C4-2B (cell line): ENCODE data around the gene TPX2.

ENCODE experiments used
- H3K27ac ChIP-seq: fragments of 450-650 bp; 2 replicates; pipeline ENCODE4 v1.5.1; 2017
- ZFX ChIP-seq: fragments of 450-650 bp; IDR thresholded peaks from 2 replicates; pipeline ENCODE4 v1.6.1; 2017
- TF ChIP-seq, protein P1 (sequence below): fragments of 450-650 bp; conservative IDR thresholded peaks from 2 replicates; pipeline ENCODE4 v1.5.1; 2017; ENCODE audit warnings: mild to moderate bottlenecking

The TPX2 gene

DNA sequence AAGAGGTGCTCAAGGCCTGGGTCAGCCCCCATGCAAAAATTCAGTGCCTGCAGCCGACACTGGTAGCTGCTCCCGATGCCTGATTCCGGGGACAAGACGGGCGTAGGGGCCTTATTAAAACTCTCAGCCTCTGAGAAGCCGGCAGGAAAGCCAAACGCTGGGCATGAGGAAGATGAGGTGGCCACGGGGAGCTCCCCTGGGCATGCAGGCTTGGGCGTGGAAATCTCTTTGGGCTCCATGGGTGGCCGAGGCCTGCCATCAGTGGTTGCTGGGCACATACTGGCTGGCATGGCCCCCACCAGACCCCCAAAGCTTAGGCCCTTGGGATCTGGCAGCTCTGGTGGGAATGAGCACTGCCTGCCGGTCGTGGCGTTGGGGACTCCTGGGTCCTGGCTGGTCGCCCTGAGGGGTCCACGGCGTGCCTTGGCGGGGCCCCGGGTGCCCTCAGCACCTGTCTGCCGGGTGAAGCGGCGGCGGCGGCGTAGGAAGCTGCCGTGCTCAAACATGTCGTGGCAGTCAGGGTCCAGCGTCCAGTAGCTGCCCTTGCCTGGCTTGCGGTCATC is 105.7 kb downstream of the TPX2 start:
- TF ChIP-seq, protein P1, sequence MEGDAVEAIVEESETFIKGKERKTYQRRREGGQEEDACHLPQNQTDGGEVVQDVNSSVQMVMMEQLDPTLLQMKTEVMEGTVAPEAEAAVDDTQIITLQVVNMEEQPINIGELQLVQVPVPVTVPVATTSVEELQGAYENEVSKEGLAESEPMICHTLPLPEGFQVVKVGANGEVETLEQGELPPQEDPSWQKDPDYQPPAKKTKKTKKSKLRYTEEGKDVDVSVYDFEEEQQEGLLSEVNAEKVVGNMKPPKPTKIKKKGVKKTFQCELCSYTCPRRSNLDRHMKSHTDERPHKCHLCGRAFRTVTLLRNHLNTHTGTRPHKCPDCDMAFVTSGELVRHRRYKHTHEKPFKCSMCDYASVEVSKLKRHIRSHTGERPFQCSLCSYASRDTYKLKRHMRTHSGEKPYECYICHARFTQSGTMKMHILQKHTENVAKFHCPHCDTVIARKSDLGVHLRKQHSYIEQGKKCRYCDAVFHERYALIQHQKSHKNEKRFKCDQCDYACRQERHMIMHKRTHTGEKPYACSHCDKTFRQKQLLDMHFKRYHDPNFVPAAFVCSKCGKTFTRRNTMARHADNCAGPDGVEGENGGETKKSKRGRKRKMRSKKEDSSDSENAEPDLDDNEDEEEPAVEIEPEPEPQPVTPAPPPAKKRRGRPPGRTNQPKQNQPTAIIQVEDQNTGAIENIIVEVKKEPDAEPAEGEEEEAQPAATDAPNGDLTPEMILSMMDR, result no peak
- TF ChIP-seq ZFX, result no peak

DNA sequence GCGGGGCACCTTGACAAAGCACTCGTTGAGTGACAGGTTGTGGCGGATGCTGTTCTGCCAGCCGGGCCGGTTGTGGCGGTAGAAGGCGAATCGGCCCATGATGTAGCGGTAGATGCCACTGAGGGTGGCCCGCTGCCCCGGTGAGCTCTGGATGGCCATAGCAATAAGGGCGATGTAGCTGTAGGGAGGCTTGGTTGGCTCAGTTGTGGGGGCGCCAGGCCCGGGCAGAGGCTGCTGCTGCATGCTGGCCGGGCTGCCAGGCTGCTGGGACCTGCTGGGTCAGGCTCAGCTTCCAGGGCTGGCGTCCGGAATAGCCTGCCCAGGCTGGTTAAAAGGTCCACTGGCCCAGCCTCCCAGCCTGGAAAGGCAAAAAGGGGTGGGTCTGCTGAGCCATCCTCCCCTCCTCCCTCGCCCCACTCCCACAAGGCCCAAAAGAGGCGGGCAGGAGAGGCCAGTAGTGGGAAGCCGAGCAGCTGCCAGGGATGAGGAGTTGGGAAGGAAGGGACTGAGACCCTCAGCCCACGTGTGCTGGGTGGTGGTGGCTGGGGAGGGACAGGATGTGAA is 106.3 kb downstream of the TPX2 start, which contains the start of gene FOXS1:
Gene FOXS1 (minus strand): TSS at position 305 of the 564 bp plus-strand sequence. CDS start 62 bp downstream, at position 243.
- no peak for TF ChIP-seq ZFX
- TF ChIP-seq, protein P1, result no peak
- no peak within 1 kb of the TSS for H3K27ac ChIP-seq

More for the DNA sequence above, 105.7 kb downstream of the TPX2 start:
- no peak overlapping the region for H3K27ac ChIP-seq

DNA sequence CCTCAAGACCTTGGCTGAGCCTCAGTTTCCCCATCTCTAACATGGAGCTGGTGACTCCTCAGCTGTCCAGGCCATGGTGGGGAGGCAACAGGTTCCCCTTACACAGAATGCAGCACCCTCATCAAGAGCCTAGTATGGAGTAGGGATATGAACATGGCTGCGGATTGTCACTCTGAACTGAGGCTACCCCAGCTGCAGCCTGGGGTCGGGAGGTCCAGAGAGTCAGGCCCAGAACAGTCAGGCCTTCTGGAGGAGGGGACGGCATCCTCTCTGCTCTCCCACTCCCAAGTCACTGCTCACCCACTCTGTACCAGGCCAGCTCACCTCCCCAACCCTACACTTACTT is 107.7 kb downstream of the TPX2 start:
- no peak for TF ChIP-seq ZFX
- TF ChIP-seq, protein P1, result peak; percentile 76
- no peak overlapping the region for H3K27ac ChIP-seq

DNA sequence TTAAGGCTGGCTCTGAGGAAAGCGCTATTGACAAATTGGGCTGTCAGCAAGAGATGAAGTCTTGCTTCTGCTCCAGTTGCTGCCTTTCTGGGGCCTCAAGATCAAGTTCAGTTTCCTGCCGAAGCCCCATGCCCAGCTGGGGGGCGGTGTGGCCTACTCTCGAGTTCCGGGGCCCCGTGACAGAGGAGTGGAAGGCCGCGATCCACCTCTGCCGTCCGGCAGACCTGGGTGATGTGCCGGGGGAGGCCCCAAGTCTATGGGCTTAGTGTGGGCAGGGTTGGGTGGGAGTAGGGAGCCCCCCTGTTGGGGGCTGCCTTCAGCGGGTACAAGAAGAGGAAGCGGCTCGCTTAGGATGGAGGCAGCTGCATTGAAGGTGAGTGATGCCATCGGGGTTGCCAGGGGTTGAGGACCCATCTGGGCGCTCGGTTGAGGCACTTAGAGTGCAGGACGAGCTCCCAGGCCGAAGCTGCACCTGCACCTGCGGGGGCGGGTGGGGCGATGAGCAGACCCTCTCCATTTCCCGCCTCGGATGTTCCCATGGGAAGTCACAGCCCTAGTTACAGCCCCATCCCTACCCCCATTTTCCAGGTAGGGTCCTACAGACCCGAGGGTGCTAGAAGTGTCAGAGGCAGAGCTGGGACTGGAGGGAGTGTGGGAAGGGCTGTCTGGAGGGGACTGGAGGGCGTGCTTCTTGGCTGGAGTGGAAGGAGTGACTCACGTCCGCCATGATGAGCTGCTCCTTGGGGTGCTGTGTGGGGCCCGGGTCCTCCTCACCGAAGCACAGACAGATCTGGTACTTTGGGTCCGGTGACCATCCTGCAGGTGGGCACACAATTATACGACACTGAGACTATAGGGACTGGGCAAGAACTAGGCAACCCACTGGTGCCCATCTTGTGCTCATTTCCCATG is 109.3 kb downstream of the TPX2 start:
- TF ChIP-seq, protein P1, result no peak
- TF ChIP-seq ZFX, result no peak
- no peak overlapping the region for H3K27ac ChIP-seq

DNA sequence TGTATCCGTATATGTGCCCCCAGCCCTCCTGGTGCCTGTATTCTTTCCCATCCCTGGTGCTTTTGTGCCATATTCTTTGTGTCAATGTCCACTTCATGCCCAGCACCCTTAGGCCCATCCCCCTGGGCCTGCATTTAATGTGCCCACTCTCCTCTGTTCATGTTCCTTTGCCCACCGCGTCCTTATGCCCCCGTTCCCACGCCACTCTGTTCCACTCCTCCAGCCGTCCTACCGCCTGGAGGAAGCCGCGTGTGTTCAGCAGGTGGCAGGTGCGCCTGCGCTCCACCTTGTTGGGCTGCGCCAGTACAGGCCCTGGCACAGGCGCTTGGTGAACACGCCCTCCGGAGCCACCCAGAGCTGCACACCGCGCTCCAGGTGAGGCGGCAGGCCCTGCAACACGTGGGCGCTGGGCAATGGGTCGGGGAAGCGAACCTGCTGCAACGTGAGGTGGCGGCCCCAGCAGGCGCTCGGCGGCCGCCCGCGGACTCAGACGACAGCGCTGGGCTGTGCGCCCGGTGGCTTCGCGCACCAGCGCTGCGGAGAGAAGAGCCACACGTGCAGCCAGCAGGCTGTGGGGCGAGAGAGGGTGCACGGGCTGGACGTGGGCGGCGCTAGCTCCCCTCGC is 110.3 kb downstream of the TPX2 start:
- TF ChIP-seq ZFX, result no peak
- TF ChIP-seq, protein P1, result no peak
- no peak overlapping the region for H3K27ac ChIP-seq
